Astrocyte of the cerebellum (primary cell): ENCODE results near the gene PGM2L1.

Experiments
- DNase-seq: peaks from one replicate; pipeline ENCODE4 v3.0.0-alpha.2; 2011; ENCODE audit warnings: low read depth
- H3K4me3 ChIP-seq: 2 replicates; pipeline ENCODE4 v1.5.1; 2011; ENCODE audit warnings: mild to moderate bottlenecking, low read depth, low read length, moderate library complexity
- in situ Hi-C: cut with HindIII; loops from 2 replicates; pipeline ENCODE4 v1.10.0; 2017; ENCODE audit warnings: low sequenced_read_pairs
- TF ChIP-seq, protein P1 (sequence below): IDR thresholded peaks from 2 replicates; pipeline ENCODE4 v1.5.1; 2012; ENCODE audit warnings: low read length, low read depth, moderate library complexity, mild to moderate bottlenecking; ENCODE audit errors: missing control alignments

Gene PGM2L1

GRCh38 chr11:74288161-74288560 lies 110.1 kb downstream of the PGM2L1 start:
- peak; percentile 76 for DNase-seq
- in situ Hi-C loops: no loop called here
- no peak overlapping the region for H3K4me3 ChIP-seq
- TF ChIP-seq, protein P1, sequence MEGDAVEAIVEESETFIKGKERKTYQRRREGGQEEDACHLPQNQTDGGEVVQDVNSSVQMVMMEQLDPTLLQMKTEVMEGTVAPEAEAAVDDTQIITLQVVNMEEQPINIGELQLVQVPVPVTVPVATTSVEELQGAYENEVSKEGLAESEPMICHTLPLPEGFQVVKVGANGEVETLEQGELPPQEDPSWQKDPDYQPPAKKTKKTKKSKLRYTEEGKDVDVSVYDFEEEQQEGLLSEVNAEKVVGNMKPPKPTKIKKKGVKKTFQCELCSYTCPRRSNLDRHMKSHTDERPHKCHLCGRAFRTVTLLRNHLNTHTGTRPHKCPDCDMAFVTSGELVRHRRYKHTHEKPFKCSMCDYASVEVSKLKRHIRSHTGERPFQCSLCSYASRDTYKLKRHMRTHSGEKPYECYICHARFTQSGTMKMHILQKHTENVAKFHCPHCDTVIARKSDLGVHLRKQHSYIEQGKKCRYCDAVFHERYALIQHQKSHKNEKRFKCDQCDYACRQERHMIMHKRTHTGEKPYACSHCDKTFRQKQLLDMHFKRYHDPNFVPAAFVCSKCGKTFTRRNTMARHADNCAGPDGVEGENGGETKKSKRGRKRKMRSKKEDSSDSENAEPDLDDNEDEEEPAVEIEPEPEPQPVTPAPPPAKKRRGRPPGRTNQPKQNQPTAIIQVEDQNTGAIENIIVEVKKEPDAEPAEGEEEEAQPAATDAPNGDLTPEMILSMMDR: no peak

- TF ChIP-seq, protein P1: no peak
These were observed 113.8 kb downstream of the PGM2L1 start for GRCh38 chr11:74284466-74284865.

GRCh38 chr11:74283580-74284180 lies 114.6 kb downstream of the PGM2L1 start:
- H3K4me3 ChIP-seq: no peak overlapping the region
- DNase-seq: no peak
- in situ Hi-C loops: no loop called here
- TF ChIP-seq, protein P1: no peak

More at GRCh38 chr11:74284466-74284865, 113.8 kb downstream of the PGM2L1 start:
- H3K4me3 ChIP-seq: no peak overlapping the region
- no peak for DNase-seq
- in situ Hi-C loops: no loop called here

DNA sequence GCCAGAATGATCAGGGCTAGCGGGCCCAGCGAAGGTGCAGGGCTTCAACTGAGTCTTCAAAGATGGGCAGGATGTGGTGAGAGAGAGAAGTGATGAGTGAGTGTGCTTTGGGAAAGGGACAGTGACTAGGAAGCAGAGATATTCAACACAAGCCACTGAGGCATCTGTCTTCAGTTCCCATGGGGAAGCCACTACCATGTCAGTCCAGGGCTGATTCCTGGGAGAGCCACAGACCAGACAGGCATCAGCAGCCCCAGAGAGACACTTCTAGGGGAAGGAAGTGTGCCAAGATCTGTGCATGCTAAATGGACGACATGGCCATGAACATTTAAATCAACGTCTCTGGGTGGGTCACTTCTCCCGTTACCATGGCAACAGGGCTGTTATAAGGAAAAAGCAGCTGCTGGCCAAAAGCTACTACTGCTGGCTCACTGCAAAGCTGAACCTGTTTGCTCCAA lies 115.3 kb downstream of the PGM2L1 start:
- H3K4me3 ChIP-seq: no peak overlapping the region
- DNase-seq: no peak
- in situ Hi-C loops: no loop called here
- TF ChIP-seq, protein P1: no peak

GRCh38 chr11:74282421-74282820 lies 115.8 kb downstream of the PGM2L1 start:
- H3K4me3 ChIP-seq: no peak overlapping the region
- TF ChIP-seq, protein P1: no peak
- in situ Hi-C loops: no loop called here
- no peak for DNase-seq

DNA sequence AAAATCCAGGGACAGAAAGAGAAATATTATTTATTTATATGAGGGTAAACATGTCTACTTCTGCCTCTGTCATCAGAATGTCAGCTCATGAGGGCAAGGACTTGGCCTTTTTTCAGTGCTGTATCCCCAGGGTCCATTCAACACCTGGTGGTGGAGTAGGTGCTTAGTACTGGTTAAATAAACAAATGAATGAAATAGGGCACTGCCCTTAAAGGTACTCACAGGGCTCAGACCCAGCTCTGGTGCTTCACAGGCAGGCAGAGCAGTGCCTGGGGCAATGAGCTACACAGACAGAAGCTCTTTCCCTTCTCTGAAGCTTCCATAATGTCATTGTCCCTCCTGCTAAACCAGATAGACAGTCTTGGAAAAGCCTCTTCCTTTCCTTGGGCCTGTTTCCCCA lies 117.7 kb downstream of the PGM2L1 start:
- TF ChIP-seq, protein P1: no peak
- in situ Hi-C loops: no loop called here

More for the DNA sequence above, 117.7 kb downstream of the PGM2L1 start:
- no peak overlapping the region for H3K4me3 ChIP-seq
- DNase-seq: no peak
